ENCODE data around the gene MC1R.
A peak's percentile ranks its signal among the peaks of the same experiment; 100 is the strongest.

Gene MC1R

GRCh38 chr16:89952049-89952448, 33.4 kb downstream of the MC1R start:
- Mint-ChIP-seq H3K36me3 (ENCODE audit: low read depth) (no peaks in the 10 kb centered on the region), H3K4me3 (no peak overlapping the region), H3K27ac (no peak overlapping the region), H3K9me3 (no peaks in the 10 kb centered on the region), H3K27me3 (ENCODE audit: low read depth) (peaks cover 17% of the 10 kb centered on the region), H3K4me1 (ENCODE audit: low read depth) (peaks cover 14% of the 10 kb centered on the region)

- Mint-ChIP-seq H3K4me3 (no peak overlapping the region), H3K27me3 (ENCODE audit: low read depth) (peaks cover 12% of the 10 kb centered on the region), H3K27ac (no peak overlapping the region), H3K9me3 (no peaks in the 10 kb centered on the region), H3K36me3 (ENCODE audit: low read depth) (no peaks in the 10 kb centered on the region), H3K4me1 (ENCODE audit: low read depth) (peaks cover 12% of the 10 kb centered on the region)
Measured at GRCh38 chr16:89952551-89952950, 33.9 kb downstream of the MC1R start.

GRCh38 chr16:89953671-89954406, 35.2 kb downstream of the MC1R start:
- Mint-ChIP-seq H3K4me1 (ENCODE audit: low read depth) (peaks cover 9% of the 10 kb centered on the region), H3K27ac (no peak overlapping the region), H3K27me3 (ENCODE audit: low read depth) (peaks cover 6% of the 10 kb centered on the region), H3K9me3 (no peaks in the 10 kb centered on the region), H3K36me3 (ENCODE audit: low read depth) (peaks cover 6% of the 10 kb centered on the region), H3K4me3 (no peak overlapping the region)

- H3K27me3 Mint-ChIP-seq (ENCODE audit: low read depth) = peaks cover 6% of the 10 kb centered on the region
- peaks cover 9% of the 10 kb centered on the region for H3K4me1 Mint-ChIP-seq (ENCODE audit: low read depth)
- no peak overlapping the region for H3K4me3 Mint-ChIP-seq
- no peaks in the 10 kb centered on the region for H3K9me3 Mint-ChIP-seq
- H3K36me3 Mint-ChIP-seq (ENCODE audit: low read depth) = peaks cover 6% of the 10 kb centered on the region
- H3K27ac Mint-ChIP-seq = no peak overlapping the region
Measured at GRCh38 chr16:89954462-89954861, 35.8 kb downstream of the MC1R start.

GRCh38 chr16:89955001-89955685, 36.5 kb downstream of the MC1R start:
- Mint-ChIP-seq H3K27me3 (ENCODE audit: low read depth) (peaks cover 4% of the 10 kb centered on the region), H3K4me3 (no peak overlapping the region), H3K4me1 (ENCODE audit: low read depth) (peaks cover 6% of the 10 kb centered on the region), H3K36me3 (ENCODE audit: low read depth) (peaks cover 6% of the 10 kb centered on the region), H3K9me3 (no peaks in the 10 kb centered on the region), H3K27ac (no peak overlapping the region)

GRCh38 chr16:89956505-89957215, 38.0 kb downstream of the MC1R start:
- Mint-ChIP-seq H3K4me3 (no peak overlapping the region), H3K36me3 (ENCODE audit: low read depth) (peaks cover 6% of the 10 kb centered on the region), H3K9me3 (no peaks in the 10 kb centered on the region), H3K27me3 (ENCODE audit: low read depth) (no peaks in the 10 kb centered on the region), H3K4me1 (ENCODE audit: low read depth) (peaks cover 4% of the 10 kb centered on the region), H3K27ac (no peak overlapping the region)

- Mint-ChIP-seq H3K27me3 (ENCODE audit: low read depth) (no peaks in the 10 kb centered on the region), H3K4me3 (no peak overlapping the region), H3K36me3 (ENCODE audit: low read depth) (peaks cover 6% of the 10 kb centered on the region), H3K4me1 (ENCODE audit: low read depth) (peaks cover 4% of the 10 kb centered on the region), H3K9me3 (no peaks in the 10 kb centered on the region), H3K27ac (no peak overlapping the region)
Measured at GRCh38 chr16:89957216-89957785, 38.6 kb downstream of the MC1R start.

- no peaks in the 10 kb centered on the region for H3K27me3 Mint-ChIP-seq (ENCODE audit: low read depth)
- no peaks in the 10 kb centered on the region for H3K9me3 Mint-ChIP-seq
- no peak overlapping the region for H3K4me3 Mint-ChIP-seq
- peak overlapping the region; percentile 62 for H3K27ac Mint-ChIP-seq
- peaks cover 6% of the 10 kb centered on the region for H3K36me3 Mint-ChIP-seq (ENCODE audit: low read depth)
- peaks cover 4% of the 10 kb centered on the region for H3K4me1 Mint-ChIP-seq (ENCODE audit: low read depth)
Measured at GRCh38 chr16:89958068-89958467, 39.4 kb downstream of the MC1R start.

GRCh38 chr16:89958596-89958995, 39.9 kb downstream of the MC1R start:
- Mint-ChIP-seq H3K36me3 (ENCODE audit: low read depth) (peaks cover 7% of the 10 kb centered on the region), H3K27me3 (ENCODE audit: low read depth) (no peaks in the 10 kb centered on the region), H3K4me1 (ENCODE audit: low read depth) (peaks cover 4% of the 10 kb centered on the region), H3K27ac (no peak overlapping the region), H3K9me3 (no peaks in the 10 kb centered on the region), H3K4me3 (no peak overlapping the region)

GRCh38 chr16:89960966-89961365, 42.3 kb downstream of the MC1R start:
- no peak overlapping the region for H3K4me3 Mint-ChIP-seq
- H3K27me3 Mint-ChIP-seq (ENCODE audit: low read depth) = no peaks in the 10 kb centered on the region
- peaks cover 2% of the 10 kb centered on the region for H3K4me1 Mint-ChIP-seq (ENCODE audit: low read depth)
- no peak overlapping the region for H3K27ac Mint-ChIP-seq
- no peaks in the 10 kb centered on the region for H3K9me3 Mint-ChIP-seq
- peaks cover 8% of the 10 kb centered on the region for H3K36me3 Mint-ChIP-seq (ENCODE audit: low read depth)

- H3K36me3 Mint-ChIP-seq (ENCODE audit: low read depth) = peaks cover 8% of the 10 kb centered on the region
- no peak overlapping the region for H3K4me3 Mint-ChIP-seq
- H3K9me3 Mint-ChIP-seq = no peaks in the 10 kb centered on the region
- H3K4me1 Mint-ChIP-seq (ENCODE audit: low read depth) = peaks cover 2% of the 10 kb centered on the region
- no peaks in the 10 kb centered on the region for H3K27me3 Mint-ChIP-seq (ENCODE audit: low read depth)
- no peak overlapping the region for H3K27ac Mint-ChIP-seq
Measured at GRCh38 chr16:89961920-89962319, 43.3 kb downstream of the MC1R start.

- no peak overlapping the region for H3K27ac Mint-ChIP-seq
- peaks cover 2% of the 10 kb centered on the region for H3K4me1 Mint-ChIP-seq (ENCODE audit: low read depth)
- peaks cover 8% of the 10 kb centered on the region for H3K36me3 Mint-ChIP-seq (ENCODE audit: low read depth)
- H3K4me3 Mint-ChIP-seq = no peak overlapping the region
- no peaks in the 10 kb centered on the region for H3K9me3 Mint-ChIP-seq
- no peaks in the 10 kb centered on the region for H3K27me3 Mint-ChIP-seq (ENCODE audit: low read depth)
Measured at GRCh38 chr16:89962754-89963498, 44.3 kb downstream of the MC1R start.

GRCh38 chr16:89964201-89964600, 45.5 kb downstream of the MC1R start:
- Mint-ChIP-seq H3K27me3 (ENCODE audit: low read depth) (no peaks in the 10 kb centered on the region), H3K36me3 (ENCODE audit: low read depth) (peaks cover 6% of the 10 kb centered on the region), H3K4me1 (ENCODE audit: low read depth) (peaks cover 2% of the 10 kb centered on the region), H3K27ac (no peak overlapping the region), H3K9me3 (no peaks in the 10 kb centered on the region), H3K4me3 (no peak overlapping the region)
